ENCODE results near the gene BMP8A. TPM values are rescaled to one million over a fixed set of nuclear protein-coding genes. Genes with fewer than 3 reads are reported as not detected.

The BMP8A gene
- polyA plus RNA-seq, 3 donors, result not detected

DNA sequence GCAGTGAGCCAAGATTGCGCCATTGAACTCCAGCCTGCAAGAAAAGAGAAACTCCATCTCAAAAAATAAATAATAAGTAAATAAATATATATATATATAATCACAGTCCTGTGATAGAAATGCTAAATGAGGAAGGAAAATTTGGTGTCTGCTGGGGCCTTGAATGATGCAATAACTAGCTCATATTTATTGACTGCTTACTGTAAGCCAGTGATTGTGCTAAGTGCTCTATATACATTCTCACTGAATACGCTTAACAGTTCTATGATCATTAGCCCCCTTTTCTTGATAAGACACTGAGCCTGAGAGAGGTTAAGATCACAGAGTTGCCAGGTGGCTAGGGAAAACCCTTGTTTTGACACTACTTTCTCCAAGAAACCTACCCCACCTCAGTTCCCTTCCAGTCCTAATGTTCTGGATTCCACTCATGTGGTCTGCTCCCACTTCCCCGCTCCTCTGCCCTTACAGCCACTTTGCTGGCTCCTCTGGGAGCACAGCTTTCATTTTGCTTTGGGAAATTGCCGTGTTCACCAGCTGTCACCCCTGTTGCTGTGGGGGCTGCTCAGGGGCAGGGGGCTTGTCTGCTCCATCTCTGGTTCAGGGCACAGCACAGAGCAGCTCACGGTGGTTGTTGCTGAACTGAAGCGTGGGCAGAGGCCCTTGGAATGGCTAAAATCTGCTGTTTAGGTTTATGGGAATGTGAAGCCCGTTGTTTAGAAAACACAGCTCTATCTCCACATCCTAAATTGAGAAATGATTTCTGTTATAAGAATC, 2.5 kb upstream of the BMP8A start:
- Histone ChIP-seq H4K20me1 (ENCODE audit: insufficient read depth, low read length) (peaks cover 11% of the 10 kb centered on the region), H3K4me2 (replicated peaks; ENCODE audit: extremely low read depth, low read length, poor library complexity, severe bottlenecking) (no peak overlapping the region), H3K4me1 (ENCODE audit: control insufficient read depth in 1 of 2, insufficient read depth in 2 of 2, low read length in 2 of 2) (peaks cover 15 to 18% of the 10 kb centered on the region in 2 donors), H3K27ac (ENCODE audit: low read depth in 1 of 2, low read length in 2 of 2) (no peak overlapping the region), H3K4me3 (replicated peaks in 1 of 3; ENCODE audit: low read depth in 2 of 3, low read length in 3 of 3) (no peak overlapping the region), H3K9me3 (replicated peaks in 1 of 2; ENCODE audit: control insufficient read depth in 1 of 2, insufficient read depth in 1 of 2, low read length in 2 of 2) (peaks cover 0 to 15% of the 10 kb centered on the region in 2 donors), H3K9ac (ENCODE audit: insufficient read depth, low read length, poor library complexity, severe bottlenecking) (no peak overlapping the region), H3K27me3 (ENCODE audit: control insufficient read depth in 2 of 2, insufficient read depth in 2 of 2, low read length in 2 of 2) (peaks cover 18 to 34% of the 10 kb centered on the region in 2 donors), H3K36me3 (replicated peaks in 1 of 2; ENCODE audit: control insufficient read depth in 1 of 2, insufficient read depth in 2 of 2, low read length in 2 of 2) (peaks cover 33 to 41% of the 10 kb centered on the region in 2 donors), H2AFZ (ENCODE audit: insufficient read depth, low read depth, low read length, poor library complexity, severe bottlenecking) (no peak overlapping the region), H3K79me2 (ENCODE audit: insufficient read depth, low read length) (no peaks in the 10 kb centered on the region)
- DNase-seq, result peak; percentile 16 to 39 (median 36)
- Mint-ChIP-seq H3K4me1 (peaks cover 20% of the 10 kb centered on the region), H3K4me3 (peak overlapping the region in 1 of 2 donors; percentile 77), H3K27ac (peak overlapping the region in 1 of 7 donors; percentile 75), H3K9me3 (peaks cover 0 to 12% (median 2%) of the 10 kb centered on the region in 7 donors), H3K27me3 (ENCODE audit: low read depth in 3 of 3) (peaks cover 33 to 43% (median 37%) of the 10 kb centered on the region in 3 donors), H3K36me3 (peaks cover 34 to 35% of the 10 kb centered on the region in 2 donors)
- 100% methylated on average over 1 of the region's 7 CpGs for WGBS (ENCODE audit: insufficient coverage)
- intact Hi-C loops (cut with micrococcal nuclease), result loop anchor here (10.0 kb wide), 2 partner anchors 46 to 86 kb away; partner anchors contain the start of gene PABPC4 (in 1 of the 2)
- TF ChIP-seq, protein P1, sequence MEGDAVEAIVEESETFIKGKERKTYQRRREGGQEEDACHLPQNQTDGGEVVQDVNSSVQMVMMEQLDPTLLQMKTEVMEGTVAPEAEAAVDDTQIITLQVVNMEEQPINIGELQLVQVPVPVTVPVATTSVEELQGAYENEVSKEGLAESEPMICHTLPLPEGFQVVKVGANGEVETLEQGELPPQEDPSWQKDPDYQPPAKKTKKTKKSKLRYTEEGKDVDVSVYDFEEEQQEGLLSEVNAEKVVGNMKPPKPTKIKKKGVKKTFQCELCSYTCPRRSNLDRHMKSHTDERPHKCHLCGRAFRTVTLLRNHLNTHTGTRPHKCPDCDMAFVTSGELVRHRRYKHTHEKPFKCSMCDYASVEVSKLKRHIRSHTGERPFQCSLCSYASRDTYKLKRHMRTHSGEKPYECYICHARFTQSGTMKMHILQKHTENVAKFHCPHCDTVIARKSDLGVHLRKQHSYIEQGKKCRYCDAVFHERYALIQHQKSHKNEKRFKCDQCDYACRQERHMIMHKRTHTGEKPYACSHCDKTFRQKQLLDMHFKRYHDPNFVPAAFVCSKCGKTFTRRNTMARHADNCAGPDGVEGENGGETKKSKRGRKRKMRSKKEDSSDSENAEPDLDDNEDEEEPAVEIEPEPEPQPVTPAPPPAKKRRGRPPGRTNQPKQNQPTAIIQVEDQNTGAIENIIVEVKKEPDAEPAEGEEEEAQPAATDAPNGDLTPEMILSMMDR (IDR thresholded peaks at IDR 0.05), result no peak

GRCh38 chr1:39489567-39490239, 1.7 kb upstream of the BMP8A start:
- peaks cover 15 to 18% of the 10 kb centered on the region in 2 donors for H3K4me1 ChIP-seq (ENCODE audit: control insufficient read depth in 1 of 2, insufficient read depth in 2 of 2, low read length in 2 of 2)
- no peak overlapping the region for H3K27ac ChIP-seq (ENCODE audit: low read depth in 1 of 2, low read length in 2 of 2)
- H3K36me3 ChIP-seq (replicated peaks in 1 of 2; ENCODE audit: control insufficient read depth in 1 of 2, insufficient read depth in 2 of 2, low read length in 2 of 2), result peaks cover 28 to 34% of the 10 kb centered on the region in 2 donors
- TF ChIP-seq, protein P1 (IDR thresholded peaks at IDR 0.05), result no peak
- no peak overlapping the region for H3K4me2 ChIP-seq (replicated peaks; ENCODE audit: extremely low read depth, low read length, poor library complexity, severe bottlenecking)
- Mint-ChIP-seq H3K4me1 (peaks cover 20% of the 10 kb centered on the region), H3K36me3 (peaks cover 27 to 28% of the 10 kb centered on the region in 2 donors), H3K27me3 (ENCODE audit: low read depth in 3 of 3) (peaks cover 39 to 50% (median 45%) of the 10 kb centered on the region in 3 donors), H3K9me3 (peaks cover 0 to 12% (median 2%) of the 10 kb centered on the region in 7 donors), H3K4me3 (peak overlapping the region in 1 of 2 donors; percentile 77), H3K27ac (peak overlapping the region in 1 of 7 donors; percentile 42)
- peaks cover 0 to 15% of the 10 kb centered on the region in 2 donors for H3K9me3 ChIP-seq (replicated peaks in 1 of 2; ENCODE audit: control insufficient read depth in 1 of 2, insufficient read depth in 1 of 2, low read length in 2 of 2)
- DNase-seq, result no peak
- peaks cover 11% of the 10 kb centered on the region for H4K20me1 ChIP-seq (ENCODE audit: insufficient read depth, low read length)
- H3K9ac ChIP-seq (ENCODE audit: insufficient read depth, low read length, poor library complexity, severe bottlenecking), result no peak overlapping the region
- peaks cover 18 to 40% of the 10 kb centered on the region in 2 donors for H3K27me3 ChIP-seq (ENCODE audit: control insufficient read depth in 2 of 2, insufficient read depth in 2 of 2, low read length in 2 of 2)
- intact Hi-C loops (cut with micrococcal nuclease), result loop anchor here (10.0 kb wide), 2 partner anchors 45 to 85 kb away; partner anchors contain the start of gene PABPC4 (in 1 of the 2)
- no peaks in the 10 kb centered on the region for H3K79me2 ChIP-seq (ENCODE audit: insufficient read depth, low read length)
- WGBS (ENCODE audit: insufficient coverage), result 77% methylated on average over 11 of the region's 13 CpGs
- H3K4me3 ChIP-seq (replicated peaks in 1 of 3; ENCODE audit: low read depth in 2 of 3, low read length in 3 of 3), result no peak overlapping the region
- H2AFZ ChIP-seq (ENCODE audit: insufficient read depth, low read depth, low read length, poor library complexity, severe bottlenecking), result no peak overlapping the region

All from CD14-positive monocyte (primary cell).